KOPT-K1 (cell line): ENCODE data around the gene PPP3CA.

Source experiments
- H3K27ac ChIP-seq: fragments of 200-600 bp; sonication (generic); 2 replicates; pipeline ENCODE4 v1.5.1; 2016; ENCODE audit warnings: antibody characterized with exemption, mild to moderate bottlenecking, low read depth, low read length; ENCODE audit not compliant: poor library complexity, severe bottlenecking
- H3K36me3 ChIP-seq: fragments of 200-600 bp; sonication (generic); 2 replicates; pipeline ENCODE4 v1.5.1; 2017; ENCODE audit warnings: antibody characterized with exemption, mild to moderate bottlenecking, low read length, moderate library complexity; ENCODE audit not compliant: insufficient read depth
- H3K9me3 ChIP-seq: fragments of 200-600 bp; sonication (generic); 2 replicates; pipeline ENCODE4 v1.5.1; 2017; ENCODE audit warnings: antibody characterized with exemption, low read length, mild to moderate bottlenecking; ENCODE audit not compliant: insufficient read depth, poor library complexity, severe bottlenecking

PPP3CA gene

GRCh38 chr4:101033986-101034385 lies 313.3 kb downstream of the PPP3CA start:
- no peaks in the 10 kb centered on the region for H3K9me3 ChIP-seq
- H3K27ac ChIP-seq = no peak overlapping the region
- H3K36me3 ChIP-seq = no peaks in the 10 kb centered on the region

GRCh38 chr4:101032541-101032940 lies 314.8 kb downstream of the PPP3CA start:
- Histone ChIP-seq H3K9me3 (no peaks in the 10 kb centered on the region), H3K27ac (no peak overlapping the region), H3K36me3 (no peaks in the 10 kb centered on the region)

- H3K27ac ChIP-seq = no peak overlapping the region
- H3K9me3 ChIP-seq = no peaks in the 10 kb centered on the region
- H3K36me3 ChIP-seq = no peaks in the 10 kb centered on the region
Measured at GRCh38 chr4:101031971-101032370, 315.4 kb downstream of the PPP3CA start.

- peaks cover 3% of the 10 kb centered on the region; the same call in 1 of the 2 replicates for H3K36me3 ChIP-seq
- no peaks in the 10 kb centered on the region for H3K9me3 ChIP-seq
- no peak overlapping the region for H3K27ac ChIP-seq
Measured at GRCh38 chr4:101028886-101029285, 318.4 kb downstream of the PPP3CA start.

- Histone ChIP-seq H3K36me3 (peaks cover 3% of the 10 kb centered on the region; the same call in 1 of the 2 replicates), H3K27ac (no peak overlapping the region), H3K9me3 (no peaks in the 10 kb centered on the region)
Measured at GRCh38 chr4:101027721-101028120, 319.6 kb downstream of the PPP3CA start.

GRCh38 chr4:101025755-101026154 lies 321.6 kb downstream of the PPP3CA start:
- Histone ChIP-seq H3K27ac (no peak overlapping the region), H3K36me3 (peaks cover 3% of the 10 kb centered on the region; the same call in 1 of the 2 replicates), H3K9me3 (no peaks in the 10 kb centered on the region)

- H3K36me3 ChIP-seq = peaks cover 3% of the 10 kb centered on the region; the same call in 1 of the 2 replicates
- no peak overlapping the region for H3K27ac ChIP-seq
- H3K9me3 ChIP-seq = no peaks in the 10 kb centered on the region
Measured at GRCh38 chr4:101022151-101023024, 324.9 kb downstream of the PPP3CA start.

- H3K27ac ChIP-seq = no peak overlapping the region
- peaks cover 3% of the 10 kb centered on the region; the same call in 1 of the 2 replicates for H3K36me3 ChIP-seq
- H3K9me3 ChIP-seq = no peaks in the 10 kb centered on the region
Measured at GRCh38 chr4:101020956-101021355, 326.4 kb downstream of the PPP3CA start.

GRCh38 chr4:101019941-101020401 lies 327.4 kb downstream of the PPP3CA start:
- H3K27ac ChIP-seq = peak overlapping the region; percentile 34
- no peaks in the 10 kb centered on the region for H3K36me3 ChIP-seq
- no peaks in the 10 kb centered on the region for H3K9me3 ChIP-seq

- Histone ChIP-seq H3K9me3 (no peaks in the 10 kb centered on the region), H3K27ac (peak overlapping the region; percentile 34), H3K36me3 (no peaks in the 10 kb centered on the region)
Measured at GRCh38 chr4:101019313-101019712, 328.0 kb downstream of the PPP3CA start.

- no peaks in the 10 kb centered on the region for H3K9me3 ChIP-seq
- H3K27ac ChIP-seq = peak overlapping the region; percentile 34
- no peaks in the 10 kb centered on the region for H3K36me3 ChIP-seq
Measured at GRCh38 chr4:101018836-101019235, 328.5 kb downstream of the PPP3CA start.

GRCh38 chr4:101014417-101014816 lies 332.9 kb downstream of the PPP3CA start:
- no peaks in the 10 kb centered on the region for H3K9me3 ChIP-seq
- H3K27ac ChIP-seq = no peak overlapping the region
- H3K36me3 ChIP-seq = no peaks in the 10 kb centered on the region

GRCh38 chr4:101010987-101011386 lies 336.3 kb downstream of the PPP3CA start:
- H3K27ac ChIP-seq = no peak overlapping the region
- H3K36me3 ChIP-seq = no peaks in the 10 kb centered on the region
- H3K9me3 ChIP-seq = no peaks in the 10 kb centered on the region

- H3K9me3 ChIP-seq = no peaks in the 10 kb centered on the region
- no peak overlapping the region for H3K27ac ChIP-seq
- no peaks in the 10 kb centered on the region for H3K36me3 ChIP-seq
Measured at GRCh38 chr4:101009471-101009870, 337.9 kb downstream of the PPP3CA start.

- Histone ChIP-seq H3K9me3 (no peaks in the 10 kb centered on the region), H3K36me3 (no peaks in the 10 kb centered on the region), H3K27ac (no peak overlapping the region)
Measured at GRCh38 chr4:101008503-101008902, 338.8 kb downstream of the PPP3CA start.

- no peaks in the 10 kb centered on the region for H3K36me3 ChIP-seq
- H3K9me3 ChIP-seq = peaks cover 4% of the 10 kb centered on the region
- H3K27ac ChIP-seq = no peak overlapping the region
Measured at GRCh38 chr4:101005659-101006058, 341.7 kb downstream of the PPP3CA start.
